Smooth muscle cell of trachea (primary cell): Measurements from ENCODE around the gene SLC11A1. TPM values are rescaled to one million over a fixed set of nuclear protein-coding genes. Genes with fewer than 3 reads are reported as not detected.

Experiments
- total RNA-seq: library from RNA; depleted of rRNA; stranded (reverse); fragments of >200 nt; gene quantifications from 2 replicates; pipeline ENCODE4 v1.2.1, GENCODE V29; 2014

Gene SLC11A1
- total RNA-seq: under 0.01 and 0.33 TPM in 2 replicates

DNA sequence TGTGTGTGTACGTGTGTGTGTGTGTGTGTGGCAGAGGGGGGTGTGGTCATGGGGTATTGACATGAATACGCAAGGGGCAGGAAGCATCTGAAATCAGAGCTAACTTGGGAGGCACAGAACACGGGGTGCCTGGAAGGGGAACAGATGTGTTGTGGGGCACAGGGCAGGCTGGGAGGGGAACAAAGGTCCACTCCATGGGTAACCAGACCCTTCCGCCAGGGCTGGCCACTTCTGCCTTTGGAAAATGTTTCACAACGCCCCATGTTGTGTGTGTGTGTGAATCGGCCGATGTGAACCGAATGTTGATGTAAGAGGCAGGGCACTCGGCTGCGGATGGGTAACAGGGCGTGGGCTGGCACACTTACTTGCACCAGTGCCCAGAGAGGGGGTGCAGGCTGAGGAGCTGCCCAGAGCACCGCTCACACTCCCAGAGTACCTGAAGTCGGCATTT, at the start of gene SLC11A1:
Gene SLC11A1, plus strand, starts transcription at position 358 of the 451 bp plus-strand sequence. CDS start 96 bp downstream, outside the sequence.

DNA sequence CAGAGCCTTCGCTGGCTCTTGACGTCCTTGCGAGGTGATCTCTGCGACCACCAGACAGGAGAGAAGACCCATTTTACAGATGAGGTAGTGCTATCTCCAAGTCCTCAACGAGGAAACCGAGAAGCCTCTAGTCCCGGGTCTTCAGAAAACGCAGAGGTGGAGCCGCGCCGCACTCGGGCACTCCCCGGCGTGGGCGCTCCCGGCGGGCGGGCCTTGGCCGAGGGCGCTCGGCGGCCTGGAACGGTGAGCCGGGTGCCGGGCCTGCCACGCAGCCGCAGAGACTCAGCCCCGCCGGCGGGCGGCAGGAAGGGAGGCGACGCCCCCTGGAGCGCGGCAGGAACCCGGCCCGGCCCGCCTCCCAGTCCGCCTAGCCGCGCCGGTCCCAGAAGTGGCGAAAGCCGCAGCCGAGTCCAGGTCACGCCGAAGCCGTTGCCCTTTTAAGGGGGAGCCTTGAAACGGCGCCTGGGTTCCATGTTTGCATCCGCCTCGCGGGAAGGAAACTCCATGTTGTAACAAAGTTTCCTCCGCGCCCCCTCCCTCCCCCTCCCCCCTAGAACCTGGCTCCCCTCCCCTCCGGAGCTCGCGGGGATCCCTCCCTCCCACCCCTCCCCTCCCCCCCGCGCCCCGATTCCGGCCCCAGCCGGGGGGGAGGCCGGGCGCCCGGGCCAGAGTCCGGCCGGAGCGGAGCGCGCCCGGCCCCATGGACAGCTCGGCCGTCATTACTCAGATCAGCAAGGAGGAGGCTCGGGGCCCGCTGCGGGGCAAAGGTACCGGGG, 17.5 kb downstream of the SLC11A1 start, which contains the start of gene CTDSP1:
Gene CTDSP1, plus strand, starts transcription at position 478 of the 776 bp plus-strand sequence. Its CDS starts 223 bp downstream, at position 701.

DNA sequence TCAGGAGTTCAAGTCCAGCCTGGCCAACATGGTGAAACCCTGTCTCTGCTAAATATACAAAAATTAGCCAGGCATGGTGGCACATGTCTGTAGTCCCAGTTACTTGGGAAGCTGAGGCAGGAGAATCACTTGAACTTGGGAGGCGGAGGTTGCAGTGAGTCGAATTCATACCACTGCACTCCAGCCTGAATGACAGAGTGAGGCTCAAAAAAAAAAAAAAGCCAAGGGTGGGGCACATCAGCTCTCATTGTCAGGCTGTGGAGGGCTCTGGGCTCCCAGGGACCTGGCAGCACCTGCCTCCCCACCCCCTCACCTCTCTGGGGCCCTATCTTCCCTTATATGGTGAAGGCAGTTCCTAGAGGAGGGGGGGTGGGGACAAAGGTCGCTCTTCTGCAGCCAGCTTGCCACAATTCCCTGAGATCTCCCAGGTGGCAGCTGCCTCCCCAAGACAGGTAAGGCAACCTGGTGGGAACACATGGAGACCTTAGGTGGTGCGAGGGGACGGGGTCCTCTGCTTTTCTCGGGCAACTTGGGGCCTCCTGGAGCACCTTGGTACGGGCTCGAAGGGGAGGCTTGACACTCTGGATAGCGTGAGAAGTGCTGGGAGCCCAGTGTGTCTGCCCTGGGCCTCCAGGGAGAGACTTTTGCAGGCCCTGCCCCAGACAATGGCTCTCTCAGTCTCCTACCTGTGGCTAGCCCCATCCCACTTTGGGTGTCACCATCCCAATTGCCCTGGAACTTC, 36.8 kb downstream of the SLC11A1 start, which contains the start of gene VIL1:
Gene VIL1, plus strand, starts transcription at position 407 of the 742 bp plus-strand sequence. CDS start 4,656 bp downstream, outside the sequence.

Other genes with a start within 250 kb of the SLC11A1 start
- gene CXCR1, start 215.3 kb upstream of the SLC11A1 start, total RNA-seq: not detected in 2 replicates
- gene ARPC2, start 165.1 kb upstream of the SLC11A1 start, total RNA-seq: 224 and 365 TPM in 2 replicates
- gene GPBAR1, start 121.3 kb upstream of the SLC11A1 start, total RNA-seq: not detected in 2 replicates
- gene AAMP, start 112.1 kb upstream of the SLC11A1 start, total RNA-seq: 153 and 157 TPM in 2 replicates
- gene PNKD, start 111.8 kb upstream of the SLC11A1 start, total RNA-seq: 26.1 and 29.1 TPM in 2 replicates
- 111 and 299 TPM in 2 replicates for gene TMBIM1, start 89.8 kb upstream of the SLC11A1 start, total RNA-seq
- gene CATIP, start 25.4 kb upstream of the SLC11A1 start, total RNA-seq: 0.17 TPM in 1 of 2 replicates, not detected in the other
- gene CTDSP1, start 17.6 kb downstream of the SLC11A1 start, total RNA-seq: 53.4 and 88.0 TPM in 2 replicates
- not detected in 2 replicates for gene VIL1, start 36.9 kb downstream of the SLC11A1 start, total RNA-seq
- gene USP37, start 186.1 kb downstream of the SLC11A1 start, total RNA-seq: 7.3 and 7.4 TPM in 2 replicates
- 33.4 and 40.7 TPM in 2 replicates for gene CNOT9, start 186.6 kb downstream of the SLC11A1 start, total RNA-seq
- gene PLCD4, start 225.6 kb downstream of the SLC11A1 start, total RNA-seq: 9.1 and 11.8 TPM in 2 replicates